Spleen (tissue), 7 donors: Measurements from ENCODE around the gene TNPO2.

Experiments
- POLR2A ChIP-seq, 3 donors: fragments of 450-650 bp; IDR thresholded peaks; one replicate each; pipeline ENCODE4 v1.5.1; 2017; ENCODE audit warnings: antibody characterized with exemption in 3 of 3, mild to moderate bottlenecking in 1 of 3
- POLR2AphosphoS5 ChIP-seq, 3 donors: sonication (generic); formaldehyde crosslinking; IDR thresholded peaks; one replicate each; pipeline ENCODE4 v1.5.1; 2017; ENCODE audit warnings: antibody characterized with exemption in 3 of 3
- TF ChIP-seq, protein P1 (sequence below), 11 experiments: fragments of 200-600 bp in 7 of 11; fragments of 450-650 bp in 4 of 11; sonication (generic) in 4 of 11; IDR thresholded peaks in 8 of 11; conservative IDR thresholded peaks in 3 of 11; 1 replicate in 7 of 11; 2 replicates in 4 of 11; pipeline versions ENCODE4 v1.4.0 to v1.8.0; 2016 to 2021; ENCODE audit warnings: antibody characterized with exemption in 11 of 11, inconsistent platforms in 4 of 11, mild to moderate bottlenecking in 1 of 11
- donor health status: DM: no; HTN: no; CAD: no; lungs with moderate emphysema.
- donor health status: DM: no; HTN: no; CAD: no.
- donor health status: DM: no; HTN: no; CAD: no.

GRCh38 chr19:12767666-12768065, 43.9 kb upstream of the TNPO2 start:
- TF ChIP-seq, protein P1, sequence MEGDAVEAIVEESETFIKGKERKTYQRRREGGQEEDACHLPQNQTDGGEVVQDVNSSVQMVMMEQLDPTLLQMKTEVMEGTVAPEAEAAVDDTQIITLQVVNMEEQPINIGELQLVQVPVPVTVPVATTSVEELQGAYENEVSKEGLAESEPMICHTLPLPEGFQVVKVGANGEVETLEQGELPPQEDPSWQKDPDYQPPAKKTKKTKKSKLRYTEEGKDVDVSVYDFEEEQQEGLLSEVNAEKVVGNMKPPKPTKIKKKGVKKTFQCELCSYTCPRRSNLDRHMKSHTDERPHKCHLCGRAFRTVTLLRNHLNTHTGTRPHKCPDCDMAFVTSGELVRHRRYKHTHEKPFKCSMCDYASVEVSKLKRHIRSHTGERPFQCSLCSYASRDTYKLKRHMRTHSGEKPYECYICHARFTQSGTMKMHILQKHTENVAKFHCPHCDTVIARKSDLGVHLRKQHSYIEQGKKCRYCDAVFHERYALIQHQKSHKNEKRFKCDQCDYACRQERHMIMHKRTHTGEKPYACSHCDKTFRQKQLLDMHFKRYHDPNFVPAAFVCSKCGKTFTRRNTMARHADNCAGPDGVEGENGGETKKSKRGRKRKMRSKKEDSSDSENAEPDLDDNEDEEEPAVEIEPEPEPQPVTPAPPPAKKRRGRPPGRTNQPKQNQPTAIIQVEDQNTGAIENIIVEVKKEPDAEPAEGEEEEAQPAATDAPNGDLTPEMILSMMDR (IDR thresholded peaks at IDR 0.05 in 8 of 11, conservative IDR thresholded peaks at IDR 0.05 in 3 of 11), result no peak
- TF ChIP-seq POLR2AphosphoS5 (IDR thresholded peaks at IDR 0.05) (no peak), POLR2A (IDR thresholded peaks at IDR 0.05) (no peak)
